ENCODE data around the gene COPRS.
A peak's percentile ranks its signal among the peaks of the same experiment; 100 is the strongest.
"Not testable (repeated sequence)": the region's sequence is repeated elsewhere in the genome, so short reads cannot be mapped to it uniquely, and the experiment has no call there.

Gene COPRS

DNA sequence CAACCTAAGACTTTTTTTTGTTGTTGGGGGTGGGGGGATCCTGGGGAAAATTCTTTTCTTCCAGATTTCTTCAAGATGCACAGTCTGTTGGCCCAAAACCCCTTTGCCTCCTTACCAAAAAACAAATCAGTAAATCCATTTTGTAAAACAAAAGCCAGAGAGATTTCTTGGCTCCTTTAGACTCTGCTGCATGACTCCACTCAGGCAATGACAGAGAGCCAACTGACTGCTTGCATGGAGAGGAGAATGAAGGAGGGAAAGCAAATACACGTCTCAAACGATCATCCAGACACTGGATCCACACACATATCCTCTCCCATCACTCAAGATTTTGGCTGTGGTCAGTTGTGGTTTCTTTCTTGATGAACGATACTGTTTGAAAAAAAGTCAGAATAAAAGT lies 13.8 kb downstream of the COPRS start:
- no peak for DNase-seq (ENCODE audit: extremely low read depth in 1 of 2, low read depth in 1 of 2)

DNA sequence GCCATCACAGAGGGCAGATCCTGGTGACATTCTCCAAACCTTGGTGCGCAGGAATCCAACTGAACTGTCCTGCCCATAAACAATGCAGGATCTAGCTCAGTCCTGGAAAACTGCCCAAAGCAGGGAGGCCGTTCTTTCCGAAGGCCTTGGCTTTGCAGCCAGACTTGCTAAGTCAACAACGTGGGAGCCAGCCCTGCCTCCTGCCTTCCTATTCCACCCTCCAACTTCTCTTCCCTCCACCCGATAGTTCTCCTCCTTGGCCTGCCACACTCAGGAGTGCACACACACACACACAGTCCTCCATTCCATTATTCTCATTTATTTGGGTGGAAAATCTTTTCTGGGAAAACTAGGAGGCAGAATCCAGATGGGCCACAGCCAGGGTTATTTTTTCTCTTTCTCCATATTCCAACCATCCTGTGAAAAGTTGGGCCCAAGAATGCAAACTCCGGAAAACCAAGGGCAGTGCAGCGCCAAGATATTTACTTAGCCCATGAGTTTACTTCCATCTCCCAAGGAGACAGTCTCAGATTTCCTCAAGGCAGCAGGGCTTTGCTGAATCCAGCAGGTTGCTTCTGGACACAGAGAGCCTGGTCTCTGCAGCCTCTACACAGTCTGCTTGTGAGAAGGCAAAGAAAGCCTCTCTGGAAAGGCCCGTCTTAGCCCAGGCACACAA lies 15.8 kb downstream of the COPRS start:
- DNase-seq (ENCODE audit: extremely low read depth in 1 of 2, low read depth in 1 of 2), result no peak

DNA sequence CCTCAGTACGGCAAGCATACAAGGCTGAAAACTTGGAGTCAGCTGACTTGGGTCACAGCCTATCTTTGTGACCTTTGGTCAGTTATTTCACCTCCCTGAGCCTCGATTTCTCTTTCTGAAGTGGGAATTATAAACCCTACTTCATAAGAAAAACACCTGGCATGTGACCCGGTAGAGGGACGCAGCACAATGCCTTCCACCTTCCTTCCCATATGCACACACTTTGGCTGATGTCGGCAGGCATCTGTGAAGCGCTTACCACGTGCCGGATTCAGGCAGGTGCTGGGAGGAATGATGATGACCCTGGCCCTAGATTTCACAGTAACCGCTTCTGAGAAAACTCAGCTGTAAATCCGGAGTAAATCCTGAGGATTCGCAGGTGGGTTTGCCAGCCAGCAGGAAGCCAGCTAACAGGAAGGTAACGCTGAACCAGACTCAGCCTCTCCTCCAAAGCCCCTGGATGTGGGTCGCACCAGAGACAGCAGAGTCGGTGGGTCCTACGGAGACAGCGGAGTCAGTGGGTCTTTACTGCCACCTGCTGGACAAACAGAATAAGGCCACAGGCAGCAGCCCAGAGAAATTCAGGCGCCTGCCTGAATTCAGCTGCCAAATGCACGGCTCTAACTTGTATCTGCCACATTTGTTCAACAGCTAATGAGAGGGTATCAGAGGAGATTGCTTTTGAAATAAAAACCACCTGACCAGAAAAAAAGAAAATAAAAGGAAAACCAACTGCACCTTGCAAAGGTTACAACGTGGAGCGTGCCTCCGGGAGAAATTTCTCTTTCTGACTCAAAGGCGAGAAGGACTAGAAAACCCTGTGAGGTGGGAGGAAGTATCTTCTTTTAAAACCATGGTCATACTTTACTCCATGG lies 16.6 kb downstream of the COPRS start:
- DNase-seq (ENCODE audit: extremely low read depth in 1 of 2, low read depth in 1 of 2), result peak in 1 of 2 donors; percentile 33

DNA sequence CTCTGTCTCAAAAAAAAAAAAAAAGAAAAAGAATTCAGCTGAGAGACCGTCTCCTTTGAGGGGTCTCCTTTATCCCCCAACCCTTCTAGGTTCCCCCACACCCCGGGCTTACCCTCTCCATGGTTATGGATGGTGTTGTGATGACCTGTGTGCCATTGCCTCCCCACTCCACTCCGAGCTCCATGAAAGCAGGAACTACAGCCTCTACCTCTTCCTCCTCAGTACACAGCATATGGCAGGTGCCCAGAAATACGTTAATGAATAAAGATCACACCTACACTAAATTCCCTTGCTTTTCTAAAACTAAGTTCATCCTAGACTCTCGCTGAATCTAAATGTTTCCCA lies 17.2 kb downstream of the COPRS start:
- no peak for DNase-seq (ENCODE audit: extremely low read depth in 1 of 2, low read depth in 1 of 2)

DNA sequence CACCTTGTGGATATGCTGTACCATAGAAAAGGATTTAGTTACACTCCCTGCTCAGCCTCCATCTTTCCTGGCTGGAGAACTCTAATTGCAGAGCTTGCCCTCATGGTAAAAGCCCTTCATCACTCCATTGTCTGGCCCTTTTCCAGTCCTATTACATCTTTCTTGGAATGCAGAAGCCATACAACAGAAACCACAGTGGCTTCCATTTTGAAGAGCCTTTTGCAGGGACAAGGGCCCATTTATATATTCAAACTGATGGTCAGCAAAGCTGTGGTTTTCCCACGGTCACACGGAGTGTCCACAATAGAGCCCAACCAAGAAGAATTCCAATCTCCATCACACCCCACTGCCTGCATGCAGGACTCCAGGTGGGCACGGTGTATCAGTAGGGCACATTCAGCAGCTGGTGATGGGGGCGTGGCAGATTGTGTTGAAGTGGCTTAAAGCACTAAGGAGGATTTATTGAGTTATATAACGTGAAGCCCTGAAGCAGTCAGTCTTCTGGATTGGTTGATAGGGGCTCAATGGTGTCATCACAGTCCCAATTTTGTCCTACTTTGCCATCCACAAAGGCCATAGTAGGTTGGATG lies 20.3 kb downstream of the COPRS start:
- DNase-seq (ENCODE audit: extremely low read depth in 1 of 2, low read depth in 1 of 2), result no peak

DNA sequence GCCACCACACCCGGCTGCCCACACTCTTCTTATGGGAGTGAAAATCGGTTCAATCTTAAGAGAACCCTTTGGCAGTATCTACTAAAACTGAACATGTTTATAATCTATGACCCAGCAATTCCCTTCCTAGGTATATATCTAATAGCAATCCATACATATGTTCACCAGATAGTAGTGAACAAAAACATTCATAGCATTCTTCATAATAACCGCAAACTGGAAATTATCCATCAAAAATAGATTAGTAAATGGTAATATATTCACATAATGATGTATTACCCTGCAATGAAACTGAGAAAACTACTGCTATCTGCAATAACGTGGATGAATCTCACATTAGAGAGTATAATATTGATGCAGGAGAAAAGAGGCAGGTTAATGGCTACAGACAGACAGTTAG lies 23.1 kb downstream of the COPRS start:
- DNase-seq (ENCODE audit: extremely low read depth in 1 of 2, low read depth in 1 of 2), result no peak

DNA sequence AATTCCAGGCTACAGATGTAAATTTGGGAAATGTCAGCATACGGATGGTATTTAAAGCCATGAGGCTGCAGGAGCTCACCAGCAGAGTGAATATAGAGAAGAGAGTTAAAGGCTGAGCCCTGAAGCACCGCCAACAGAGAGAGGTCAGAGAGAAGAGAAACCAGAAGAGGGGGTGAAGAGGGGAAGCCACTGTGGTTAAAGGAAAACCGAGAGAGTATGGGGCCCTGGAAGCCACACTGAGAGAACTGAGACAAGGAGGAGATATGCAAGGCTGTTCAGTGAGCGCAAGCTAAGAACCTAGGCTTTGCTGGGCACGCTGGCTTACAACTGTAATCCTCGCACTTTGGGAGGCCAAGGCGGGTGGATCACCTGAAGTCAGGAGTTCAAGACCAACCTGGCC lies 24.6 kb downstream of the COPRS start:
- DNase-seq (ENCODE audit: extremely low read depth in 1 of 2, low read depth in 1 of 2), result no peak

DNA sequence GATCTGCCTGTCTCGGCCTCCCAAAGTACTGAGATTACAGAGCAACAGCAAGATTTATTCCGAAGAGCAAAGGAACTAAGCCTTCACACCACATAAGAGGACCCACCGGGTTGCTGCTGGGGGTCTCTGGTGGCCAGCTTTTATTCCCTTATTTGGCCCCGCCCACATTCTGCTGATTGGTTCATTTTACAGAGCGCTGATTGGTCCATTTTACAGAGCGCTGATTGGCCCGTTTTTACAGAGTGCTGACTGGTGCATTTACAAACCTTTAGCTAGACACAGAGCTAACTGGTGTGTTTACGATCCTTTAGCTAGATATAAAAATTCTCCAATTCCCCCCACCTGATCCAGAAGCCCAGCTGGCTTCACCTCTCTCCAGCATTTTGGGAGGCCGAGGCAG lies 26.3 kb downstream of the COPRS start:
- DNase-seq (ENCODE audit: extremely low read depth in 1 of 2, low read depth in 1 of 2), result no peak

DNA sequence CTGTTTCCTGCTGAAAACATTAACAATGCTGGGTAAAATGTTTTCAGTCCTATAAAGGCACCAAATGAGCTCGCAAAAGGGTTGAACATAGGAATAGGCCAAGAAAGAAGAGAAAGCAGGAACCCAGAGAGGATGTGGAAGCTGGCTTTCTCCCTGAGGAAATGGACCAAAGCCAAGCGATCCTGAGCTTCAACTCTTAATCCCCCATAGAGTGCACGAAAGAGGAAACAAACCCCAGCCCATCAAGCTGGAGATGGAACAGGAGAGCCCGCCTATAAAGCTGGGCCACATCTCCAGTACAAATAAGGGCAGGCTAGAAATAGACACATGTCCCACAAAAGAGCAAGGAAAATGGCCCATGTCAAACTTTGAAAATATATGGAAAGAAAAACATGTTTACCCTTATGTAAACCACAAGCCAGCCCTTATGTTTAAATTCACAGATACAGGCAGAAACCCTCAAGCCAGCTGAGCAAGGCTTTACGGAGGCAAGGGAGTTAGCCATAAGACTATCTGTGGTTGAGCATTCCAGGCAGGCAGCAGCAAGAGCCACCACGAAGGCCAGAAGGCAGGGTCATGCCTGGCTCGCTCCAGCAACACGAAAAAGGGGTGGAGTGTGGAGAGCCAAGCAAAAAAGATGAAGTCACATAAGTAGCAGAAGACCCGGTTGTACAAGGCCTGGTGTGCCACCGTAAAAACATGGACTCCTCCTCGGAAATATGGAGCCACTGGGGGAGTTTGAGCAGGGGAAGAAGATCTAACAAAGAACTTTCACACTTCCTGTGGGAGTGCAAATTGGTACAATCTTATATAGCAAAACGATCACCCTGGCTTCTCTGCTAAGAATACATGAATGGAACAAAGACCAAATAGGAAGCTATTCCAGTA lies 27.8 kb downstream of the COPRS start:
- no peak for DNase-seq (ENCODE audit: extremely low read depth in 1 of 2, low read depth in 1 of 2)

DNA sequence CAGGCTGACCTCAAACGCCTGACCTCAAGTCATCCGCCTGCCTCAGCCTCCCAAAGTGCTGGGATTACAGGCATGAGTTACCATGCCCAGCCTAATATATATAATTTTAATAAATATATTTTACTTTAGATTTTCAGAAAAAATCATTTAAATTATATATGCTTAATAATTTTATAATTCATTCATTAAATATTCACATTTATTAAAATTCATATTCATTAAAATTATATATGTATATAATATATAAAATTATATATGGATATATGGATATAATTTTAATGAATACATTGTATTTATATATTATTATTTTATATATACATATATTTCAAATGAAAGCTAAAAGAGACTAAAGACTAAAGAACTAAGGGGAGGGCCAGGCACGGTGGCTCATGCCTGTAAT lies 29.4 kb downstream of the COPRS start:
- DNase-seq (ENCODE audit: extremely low read depth in 1 of 2, low read depth in 1 of 2), result no peak

DNA sequence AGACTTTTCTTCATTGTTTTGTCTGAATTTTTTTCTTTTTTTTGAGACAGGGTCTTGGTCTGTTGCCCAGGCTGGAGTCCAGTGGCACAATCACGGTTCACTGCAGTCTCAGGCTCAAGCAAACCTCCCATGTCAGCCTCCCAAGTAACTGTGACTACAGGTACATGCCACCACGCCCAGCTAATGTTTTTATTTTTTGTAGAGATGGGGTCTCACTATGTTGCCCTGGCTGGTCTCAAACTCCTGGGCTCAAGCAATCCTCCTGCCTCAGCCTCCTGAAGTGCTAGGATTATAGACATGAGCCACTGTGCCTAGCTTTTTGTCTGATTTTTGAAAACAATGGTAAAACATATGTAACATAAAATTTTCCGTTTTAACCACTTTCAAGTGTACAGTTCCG lies 30.1 kb downstream of the COPRS start:
- not testable (repeated sequence) for DNase-seq (ENCODE audit: extremely low read depth in 1 of 2, low read depth in 1 of 2)

DNA sequence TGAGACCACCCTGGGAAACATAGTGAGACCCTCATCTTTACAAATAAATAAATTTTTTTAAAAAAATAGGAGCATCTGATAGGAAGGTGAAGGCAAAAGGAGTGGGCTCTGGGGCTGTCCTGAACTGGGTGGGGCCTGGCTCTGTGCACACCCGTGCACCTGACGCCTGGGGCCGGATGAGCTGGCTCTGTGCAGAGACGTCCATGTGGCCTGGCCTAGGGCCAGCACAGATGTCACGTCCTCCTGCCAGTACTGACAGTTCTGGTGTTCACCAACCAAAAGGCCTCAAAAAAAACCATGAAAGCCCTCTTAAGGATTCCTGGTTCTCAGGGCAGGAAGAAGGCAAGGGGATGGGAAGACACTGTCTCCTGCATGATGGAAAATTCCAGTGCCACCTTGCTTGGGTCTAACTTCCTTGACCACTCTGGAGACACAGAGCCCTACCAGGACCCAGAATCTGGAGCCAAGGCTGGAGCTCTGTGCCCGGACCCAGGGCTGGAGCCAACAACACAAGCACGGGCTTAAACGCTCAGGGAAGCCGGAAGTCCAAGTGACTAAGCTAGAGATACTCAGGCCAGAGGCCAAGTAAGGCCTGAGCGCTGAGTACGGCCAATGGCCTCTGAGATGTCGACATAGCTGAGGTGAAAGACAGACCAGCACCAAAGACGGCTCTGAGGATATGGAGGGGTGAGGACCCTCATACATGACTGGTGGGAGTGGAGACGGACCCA lies 32.9 kb downstream of the COPRS start:
- DNase-seq (ENCODE audit: extremely low read depth in 1 of 2, low read depth in 1 of 2), result no peak

DNA sequence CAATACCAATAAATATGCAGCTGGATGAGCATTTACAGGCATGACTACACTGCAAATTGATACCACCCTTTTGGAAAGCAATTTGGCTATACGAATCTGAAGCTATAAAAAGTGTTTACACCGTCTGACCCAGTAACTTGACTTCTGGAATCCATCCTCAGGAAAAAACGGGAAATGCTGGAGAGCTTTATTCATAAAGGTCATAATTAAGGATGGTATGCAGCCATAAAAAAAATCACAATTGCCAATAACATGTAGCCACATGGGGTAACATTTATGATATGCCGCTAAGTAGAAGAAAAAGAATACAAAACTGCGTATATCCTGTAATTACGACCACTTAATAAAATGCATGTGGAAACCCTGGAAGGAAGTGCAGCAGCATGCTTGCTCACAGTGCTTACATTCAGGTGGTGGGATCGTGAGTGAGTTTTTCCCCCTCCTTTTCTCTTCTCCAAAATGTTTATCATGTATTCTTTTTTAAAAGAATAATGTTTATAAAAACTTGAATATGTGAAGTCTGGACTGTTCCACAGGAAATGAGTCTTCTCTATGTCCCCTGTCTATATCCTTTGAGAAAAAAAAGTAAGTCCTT lies 34.2 kb downstream of the COPRS start:
- no peak for DNase-seq (ENCODE audit: extremely low read depth in 1 of 2, low read depth in 1 of 2)

DNA sequence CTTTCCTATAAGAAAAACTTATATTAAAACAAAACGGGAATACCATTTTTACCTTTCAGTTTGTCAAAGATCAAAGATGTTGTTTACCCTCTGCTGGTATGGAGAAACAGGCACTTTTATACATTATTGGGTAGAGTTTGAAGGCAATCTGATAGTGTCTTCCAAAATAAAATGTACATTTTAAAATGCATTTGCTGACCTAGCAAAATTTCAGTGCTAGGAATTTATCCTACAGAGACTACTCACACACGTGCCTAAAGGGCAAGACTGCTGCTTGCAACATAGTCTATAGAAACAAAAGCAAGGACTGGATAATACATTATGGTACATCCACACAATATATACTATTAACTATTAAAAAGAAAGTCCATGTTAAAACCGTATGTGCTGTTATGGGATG lies 36.0 kb downstream of the COPRS start:
- no peak for DNase-seq (ENCODE audit: extremely low read depth in 1 of 2, low read depth in 1 of 2)

DNA sequence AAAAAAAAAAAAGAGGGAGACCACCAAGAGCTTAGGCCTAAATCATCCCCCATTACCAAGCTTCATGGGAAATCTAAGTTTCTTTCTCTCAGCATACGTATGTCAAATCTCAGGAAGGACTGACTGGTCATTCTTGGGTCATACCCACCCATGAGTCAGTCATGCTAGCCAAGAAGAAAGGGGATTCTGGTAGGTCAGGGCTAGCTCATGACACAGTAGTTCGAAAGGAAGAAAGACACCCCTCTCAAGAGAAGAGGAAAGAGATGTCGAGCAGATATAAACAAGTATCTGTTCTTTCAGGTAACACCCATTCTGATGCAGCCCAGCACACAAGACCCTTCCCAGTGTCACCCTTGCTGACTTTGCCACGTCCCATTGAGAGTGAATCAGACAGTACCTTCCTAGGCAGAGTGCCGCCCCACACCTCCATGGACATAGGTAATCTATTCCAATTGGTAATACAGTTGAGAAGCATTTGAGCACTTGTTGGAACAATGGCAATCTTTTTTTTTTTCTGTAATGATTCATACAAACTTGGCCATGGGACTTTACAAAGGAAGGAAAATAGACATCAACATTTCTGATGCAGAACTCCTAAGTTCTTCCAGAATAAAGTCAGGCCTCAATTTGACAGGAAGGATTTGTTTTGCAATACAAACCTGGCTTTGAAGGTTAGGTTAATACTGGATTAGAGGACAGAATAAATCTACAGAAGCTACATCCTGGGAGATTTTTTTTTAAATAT lies 38.2 kb downstream of the COPRS start:
- DNase-seq (ENCODE audit: extremely low read depth in 1 of 2, low read depth in 1 of 2), result no peak

DNA sequence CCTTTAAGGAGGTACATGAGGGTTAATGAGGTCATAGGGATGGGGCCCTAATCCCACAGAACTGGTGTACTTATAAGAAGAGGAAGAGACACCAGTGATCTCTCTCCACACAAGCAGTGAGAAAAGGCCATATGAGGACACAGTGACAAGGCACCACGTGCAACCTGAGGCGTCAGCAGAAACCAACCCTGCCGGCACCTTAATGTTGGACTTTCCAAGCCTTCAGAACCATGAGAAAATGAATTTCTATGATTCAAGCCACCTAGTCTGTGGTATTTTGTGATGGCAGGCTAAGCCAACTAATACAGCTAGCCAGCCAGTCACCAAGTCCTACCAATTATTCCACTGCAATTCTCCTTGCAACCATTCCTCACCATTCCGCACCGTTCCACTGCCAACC lies 39.5 kb downstream of the COPRS start:
- DNase-seq (ENCODE audit: extremely low read depth in 1 of 2, low read depth in 1 of 2), result no peak

DNA sequence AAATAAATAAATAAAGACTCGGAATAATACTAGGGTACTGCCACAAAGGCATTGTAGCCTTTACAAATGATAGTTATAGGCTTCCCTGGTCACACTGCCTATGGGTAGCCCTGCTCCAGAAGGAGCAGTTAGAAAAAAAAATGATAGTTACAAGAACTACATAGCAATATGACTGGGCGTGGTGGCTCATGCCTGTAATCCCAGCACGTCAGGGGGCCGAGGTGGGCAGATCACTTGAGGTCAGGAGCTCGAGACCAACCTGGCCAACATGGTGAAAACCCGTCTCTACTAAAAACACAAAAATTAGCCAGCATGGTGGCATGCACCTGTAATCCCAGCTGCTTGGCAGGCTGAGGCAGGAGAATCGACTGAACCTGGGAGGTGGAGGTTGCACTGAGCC lies 40.2 kb downstream of the COPRS start:
- not testable (repeated sequence) for DNase-seq (ENCODE audit: extremely low read depth in 1 of 2, low read depth in 1 of 2)

DNA sequence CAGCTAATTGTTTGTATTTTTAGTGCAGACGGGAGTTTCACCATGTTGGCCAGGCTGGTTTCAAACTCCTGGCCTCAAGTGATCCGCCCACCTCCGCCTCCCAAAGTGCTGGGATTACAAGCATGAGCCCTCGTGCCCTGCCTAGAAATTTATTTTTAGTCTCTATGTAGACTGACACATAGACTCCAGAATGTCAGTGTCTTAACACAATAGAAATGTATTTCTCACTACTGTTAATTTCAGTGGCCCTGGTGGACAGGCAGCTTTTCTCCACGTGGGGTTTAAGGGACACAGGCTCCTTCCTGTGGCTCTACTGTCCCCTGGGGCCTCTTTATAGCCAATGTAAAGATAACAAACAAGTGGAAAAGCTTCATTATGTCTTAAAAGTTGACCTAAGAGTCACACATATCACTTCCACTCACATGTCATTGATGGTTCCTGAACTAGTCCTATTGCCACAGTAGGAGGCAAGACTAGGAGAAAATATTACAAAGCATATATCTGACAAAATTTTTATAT lies 43.8 kb downstream of the COPRS start:
- no peak for DNase-seq (ENCODE audit: extremely low read depth in 1 of 2, low read depth in 1 of 2)

DNA sequence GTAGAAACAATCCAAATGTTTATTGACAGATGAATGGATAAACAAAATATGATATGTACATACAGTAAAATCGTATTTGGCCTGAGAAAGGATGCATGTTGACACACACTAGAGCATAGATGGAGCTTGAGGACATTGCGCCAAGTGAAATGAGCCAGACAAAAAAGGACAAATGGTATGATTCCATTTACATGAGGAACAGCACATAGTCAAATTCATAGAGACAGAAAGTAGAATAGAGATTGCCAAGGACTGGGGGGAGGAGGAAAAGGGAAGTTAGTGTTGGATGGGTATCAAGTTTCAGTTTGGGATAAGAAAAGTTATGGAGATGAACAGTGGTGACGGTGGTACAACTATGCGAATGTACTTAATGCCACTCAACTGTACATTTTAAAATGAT lies 47.9 kb downstream of the COPRS start:
- DNase-seq (ENCODE audit: extremely low read depth in 1 of 2, low read depth in 1 of 2), result no peak

Measured in activated CD8-positive, alpha-beta memory T cell treated with anti-CD3 and anti-CD28 coated beads for 1 hour (primary cell).